Upper lobe of left lung (tissue), 6 donors: Measurements from ENCODE around the gene AXDND1. TPM values are rescaled to one million over a fixed set of nuclear protein-coding genes. Genes with fewer than 3 reads are reported as not detected.

ENCODE experiments used
- ATAC-seq, 2 donors: fragments of 200-7000 bp; cut with Tn5 transposase; one replicate each; pipeline ENCODE4 v1.9.1; 2022; ENCODE audit warnings: mild to moderate bottlenecking in 2 of 2, moderate library complexity in 2 of 2; ENCODE audit not compliant: low FRiP score in 2 of 2
- DNase-seq, 2 donors: peaks; one replicate each; pipeline ENCODE4 v3.0.0-alpha.2; 2019 to 2020
- H3K27ac ChIP-seq, 4 donors: fragments of 200-600 bp; sonication (generic); one replicate each; pipeline ENCODE4 v1.5.1; 2016 to 2019
- H3K27me3 ChIP-seq, 4 donors: fragments of 200-600 bp; sonication (generic); one replicate each; pipeline ENCODE4 v1.5.1; 2017 to 2019
- H3K36me3 ChIP-seq, 4 donors: fragments of 200-600 bp; sonication (generic); one replicate each; pipeline ENCODE4 v1.5.1; 2016 to 2019
- H3K4me1 ChIP-seq, 4 donors: fragments of 200-600 bp; sonication (generic); one replicate each; pipeline ENCODE4 v1.5.1; 2018 to 2019
- H3K4me3 ChIP-seq, 4 donors: fragments of 200-600 bp; sonication (generic); one replicate each; pipeline ENCODE4 v1.5.1; 2017 to 2019; ENCODE audit warnings: mild to moderate bottlenecking in 2 of 4, moderate library complexity in 1 of 4
- H3K9me3 ChIP-seq, 4 donors: fragments of 200-600 bp; sonication (generic); one replicate each; pipeline ENCODE4 v1.5.1; 2018 to 2019
- EP300 ChIP-seq, 4 donors: sonication (generic); formaldehyde crosslinking; IDR thresholded peaks; one replicate each; pipeline ENCODE4 v1.5.1; 2017; ENCODE audit warnings: antibody characterized with exemption in 4 of 4, control low read depth in 2 of 4
- POLR2A ChIP-seq, 4 donors: fragments of 450-650 bp; IDR thresholded peaks; one replicate each; pipeline ENCODE4 v1.5.1; 2016 to 2017; ENCODE audit warnings: antibody characterized with exemption in 4 of 4, mild to moderate bottlenecking in 2 of 4
- POLR2AphosphoS5 ChIP-seq, 2 donors: sonication (generic); formaldehyde crosslinking; IDR thresholded peaks; one replicate each; pipeline ENCODE4 v1.5.1; 2017; ENCODE audit warnings: antibody characterized with exemption in 2 of 2
- WGBS, 2 donors: methylation state at CpG; one replicate each; pipeline ENCODE4 v1.1.5; 2017 to 2018; 5-methylcytosine and 5-hydroxymethylcytosine counted together
- total RNA-seq, 6 donors: library from RNA; depleted of rRNA in 4 of 6; stranded (reverse); fragments of >200 nt in 4 of 6; gene quantifications; one replicate each; pipeline versions ENCODE4 v1.1.0 to v1.2.1, GENCODE V29; 2016 to 2021
- TF ChIP-seq, protein P1 (sequence below), 6 experiments: fragments of 450-650 bp in 4 of 6; fragments of 200-600 bp in 2 of 6; sonication (generic) in 2 of 6; IDR thresholded peaks; one replicate each; pipeline ENCODE4 v1.5.1; 2016 to 2019; ENCODE audit warnings: antibody characterized with exemption in 6 of 6
- donor health status: DM: no; HTN: no; CAD: no; lungs with moderate emphysema.
- donor health status: DM: no; HTN: yes; CAD: no; lungs with severe emphysema.

Gene AXDND1
- total RNA-seq, 6 donors from 2014 or later: 0.44 to 2.9 (median 0.61) TPM; not detected in 3

GRCh38 chr1:179323436-179323835, 42.3 kb upstream of the AXDND1 start:
- Histone ChIP-seq H3K9me3 (no peaks in the 10 kb centered on the region), H3K27me3 (no peaks in the 10 kb centered on the region), H3K36me3 (peaks cover 0 to 19% (median 5%) of the 10 kb centered on the region in 4 donors), H3K4me3 (no peak overlapping the region), H3K27ac (no peak overlapping the region), H3K4me1 (peaks cover 0 to 2% (median 0%) of the 10 kb centered on the region in 4 donors)
- 74 to 79% methylated on average over 4 of the region's 4 CpGs for WGBS, 2 donors
- no peak for ATAC-seq
- TF ChIP-seq, protein P1, sequence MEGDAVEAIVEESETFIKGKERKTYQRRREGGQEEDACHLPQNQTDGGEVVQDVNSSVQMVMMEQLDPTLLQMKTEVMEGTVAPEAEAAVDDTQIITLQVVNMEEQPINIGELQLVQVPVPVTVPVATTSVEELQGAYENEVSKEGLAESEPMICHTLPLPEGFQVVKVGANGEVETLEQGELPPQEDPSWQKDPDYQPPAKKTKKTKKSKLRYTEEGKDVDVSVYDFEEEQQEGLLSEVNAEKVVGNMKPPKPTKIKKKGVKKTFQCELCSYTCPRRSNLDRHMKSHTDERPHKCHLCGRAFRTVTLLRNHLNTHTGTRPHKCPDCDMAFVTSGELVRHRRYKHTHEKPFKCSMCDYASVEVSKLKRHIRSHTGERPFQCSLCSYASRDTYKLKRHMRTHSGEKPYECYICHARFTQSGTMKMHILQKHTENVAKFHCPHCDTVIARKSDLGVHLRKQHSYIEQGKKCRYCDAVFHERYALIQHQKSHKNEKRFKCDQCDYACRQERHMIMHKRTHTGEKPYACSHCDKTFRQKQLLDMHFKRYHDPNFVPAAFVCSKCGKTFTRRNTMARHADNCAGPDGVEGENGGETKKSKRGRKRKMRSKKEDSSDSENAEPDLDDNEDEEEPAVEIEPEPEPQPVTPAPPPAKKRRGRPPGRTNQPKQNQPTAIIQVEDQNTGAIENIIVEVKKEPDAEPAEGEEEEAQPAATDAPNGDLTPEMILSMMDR (IDR thresholded peaks at IDR 0.05): no peak
- TF ChIP-seq POLR2A (IDR thresholded peaks at IDR 0.05): no peak
- DNase-seq: no peak

GRCh38 chr1:179325836-179326235, 39.9 kb upstream of the AXDND1 start:
- 53 to 87% methylated on average over 2 of the region's 2 CpGs for WGBS, 2 donors

DNA sequence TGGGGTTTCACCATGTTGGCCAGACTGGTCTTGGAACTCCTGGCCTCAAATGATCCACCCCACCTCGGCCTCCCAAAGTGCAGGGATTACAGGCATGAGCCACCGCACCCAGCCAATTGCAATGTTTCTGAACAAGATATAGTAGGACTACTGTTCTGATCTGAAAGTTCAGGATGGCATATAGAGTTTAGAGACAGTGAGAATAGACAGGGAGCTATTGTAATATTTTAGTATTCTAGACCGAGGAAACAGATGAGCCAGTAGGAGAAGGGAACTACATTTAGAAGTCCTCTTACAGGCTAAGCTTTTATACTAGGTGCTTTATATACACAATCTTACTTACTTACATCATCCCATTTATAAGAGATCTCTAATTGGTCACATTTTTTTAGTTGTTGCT, 39.0 kb upstream of the AXDND1 start:
- no peak for ATAC-seq

More at GRCh38 chr1:179325836-179326235, 39.9 kb upstream of the AXDND1 start:
- H3K27ac ChIP-seq: no peak overlapping the region
- H3K4me1 ChIP-seq: peaks cover 0 to 2% (median 0%) of the 10 kb centered on the region in 4 donors
- no peaks in the 10 kb centered on the region for H3K9me3 ChIP-seq
- peaks cover 0 to 19% (median 5%) of the 10 kb centered on the region in 4 donors for H3K36me3 ChIP-seq
- no peak overlapping the region for H3K4me3 ChIP-seq
- DNase-seq (no peak), ATAC-seq (no peak)
- H3K27me3 ChIP-seq: no peaks in the 10 kb centered on the region
- TF ChIP-seq EP300 (IDR thresholded peaks at IDR 0.05) (no peak), POLR2AphosphoS5 (IDR thresholded peaks at IDR 0.05) (no peak), POLR2A (IDR thresholded peaks at IDR 0.05) (no peak)
- TF ChIP-seq, protein P1 (IDR thresholded peaks at IDR 0.05): no peak

DNA sequence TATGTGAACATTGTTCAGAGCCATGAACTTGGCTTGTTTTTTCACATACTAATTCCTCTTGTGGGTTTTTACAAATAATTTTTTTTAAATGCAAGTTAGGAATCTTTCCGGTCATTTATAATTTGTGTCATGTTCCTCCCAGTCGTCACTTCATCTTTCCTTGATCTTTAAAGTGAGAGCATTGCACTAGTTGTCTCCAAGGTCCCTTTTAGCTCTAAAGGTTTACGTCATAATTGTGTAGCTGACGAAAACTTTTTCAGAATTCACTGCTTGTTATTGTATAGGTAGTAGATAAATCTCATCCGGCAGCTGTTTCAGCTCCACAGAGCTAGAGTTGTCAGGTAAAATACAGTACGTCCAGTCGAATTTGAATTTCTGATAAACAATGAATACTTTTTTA, 38.6 kb upstream of the AXDND1 start:
- no peak for TF ChIP-seq EP300 (IDR thresholded peaks at IDR 0.05)
- TF ChIP-seq, protein P1 (IDR thresholded peaks at IDR 0.05): no peak
- TF ChIP-seq POLR2AphosphoS5 (IDR thresholded peaks at IDR 0.05): no peak
- no peak for TF ChIP-seq POLR2A (IDR thresholded peaks at IDR 0.05)
- Histone ChIP-seq H3K4me3 (no peak overlapping the region), H3K4me1 (peaks cover 0 to 2% (median 0%) of the 10 kb centered on the region in 4 donors), H3K9me3 (no peaks in the 10 kb centered on the region), H3K36me3 (peaks cover 0 to 19% (median 5%) of the 10 kb centered on the region in 4 donors), H3K27ac (no peak overlapping the region), H3K27me3 (no peaks in the 10 kb centered on the region)
- ATAC-seq (no peak), DNase-seq (no peak)
- 78 to 89% methylated on average over 7 of the region's 7 CpGs for WGBS, 2 donors

More for the DNA sequence above, 39.0 kb upstream of the AXDND1 start:
- 94 to 98% methylated on average over 3 of the region's 3 CpGs for WGBS, 2 donors
- Histone ChIP-seq H3K9me3 (no peaks in the 10 kb centered on the region), H3K4me1 (peaks cover 0 to 2% (median 0%) of the 10 kb centered on the region in 4 donors), H3K36me3 (peaks cover 0 to 19% (median 5%) of the 10 kb centered on the region in 4 donors), H3K27ac (no peak overlapping the region), H3K4me3 (no peak overlapping the region), H3K27me3 (no peaks in the 10 kb centered on the region)
- no peak for DNase-seq
- TF ChIP-seq POLR2AphosphoS5 (IDR thresholded peaks at IDR 0.05): no peak
- TF ChIP-seq POLR2A (IDR thresholded peaks at IDR 0.05): no peak
- TF ChIP-seq EP300 (IDR thresholded peaks at IDR 0.05): no peak
- TF ChIP-seq, protein P1 (IDR thresholded peaks at IDR 0.05): no peak

- TF ChIP-seq POLR2AphosphoS5 (IDR thresholded peaks at IDR 0.05) (peak in 1 of 2 donors; percentile 36), EP300 (IDR thresholded peaks at IDR 0.05) (peak in 1 of 4 donors; percentile 44), POLR2A (IDR thresholded peaks at IDR 0.05) (no peak)
- Histone ChIP-seq H3K4me1 (peaks cover 0 to 2% (median 0%) of the 10 kb centered on the region in 4 donors), H3K9me3 (no peaks in the 10 kb centered on the region), H3K4me3 (no peak overlapping the region), H3K36me3 (peaks cover 0 to 19% (median 5%) of the 10 kb centered on the region in 4 donors), H3K27me3 (no peaks in the 10 kb centered on the region), H3K27ac (peak overlapping the region in 1 of 4 donors; percentile 46)
- WGBS, 2 donors: 34 to 51% methylated on average over 3 of the region's 3 CpGs
- no peak for DNase-seq
- peak in 1 of 2 donors; percentile 66 for ATAC-seq
These were observed 38.1 kb upstream of the AXDND1 start for GRCh38 chr1:179327679-179328078.
